ENCODE results near the gene ZNF74.

GRCh38 chr22:20405291-20405930 is 11.5 kb downstream of the ZNF74 start:
- TF ChIP-seq, protein P1, sequence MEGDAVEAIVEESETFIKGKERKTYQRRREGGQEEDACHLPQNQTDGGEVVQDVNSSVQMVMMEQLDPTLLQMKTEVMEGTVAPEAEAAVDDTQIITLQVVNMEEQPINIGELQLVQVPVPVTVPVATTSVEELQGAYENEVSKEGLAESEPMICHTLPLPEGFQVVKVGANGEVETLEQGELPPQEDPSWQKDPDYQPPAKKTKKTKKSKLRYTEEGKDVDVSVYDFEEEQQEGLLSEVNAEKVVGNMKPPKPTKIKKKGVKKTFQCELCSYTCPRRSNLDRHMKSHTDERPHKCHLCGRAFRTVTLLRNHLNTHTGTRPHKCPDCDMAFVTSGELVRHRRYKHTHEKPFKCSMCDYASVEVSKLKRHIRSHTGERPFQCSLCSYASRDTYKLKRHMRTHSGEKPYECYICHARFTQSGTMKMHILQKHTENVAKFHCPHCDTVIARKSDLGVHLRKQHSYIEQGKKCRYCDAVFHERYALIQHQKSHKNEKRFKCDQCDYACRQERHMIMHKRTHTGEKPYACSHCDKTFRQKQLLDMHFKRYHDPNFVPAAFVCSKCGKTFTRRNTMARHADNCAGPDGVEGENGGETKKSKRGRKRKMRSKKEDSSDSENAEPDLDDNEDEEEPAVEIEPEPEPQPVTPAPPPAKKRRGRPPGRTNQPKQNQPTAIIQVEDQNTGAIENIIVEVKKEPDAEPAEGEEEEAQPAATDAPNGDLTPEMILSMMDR (IDR thresholded peaks at IDR 0.05 in 8 of 11, conservative IDR thresholded peaks at IDR 0.05 in 3 of 11): no peak
- no peak for TF ChIP-seq POLR2A (IDR thresholded peaks at IDR 0.05)

All from spleen (tissue), 7 donors.